Stimulated activated CD4-positive, alpha-beta T cell treated with anti-CD3 and anti-CD28 coated beads, Interleukin-4, amount 100 ng/mL, for 1 hour (primary cell): ENCODE data around the gene CEBPA.

Experiments used
- DNase-seq: peaks from one replicate; pipeline ENCODE4 v3.0.0-alpha.2; 2020

Gene CEBPA

DNA sequence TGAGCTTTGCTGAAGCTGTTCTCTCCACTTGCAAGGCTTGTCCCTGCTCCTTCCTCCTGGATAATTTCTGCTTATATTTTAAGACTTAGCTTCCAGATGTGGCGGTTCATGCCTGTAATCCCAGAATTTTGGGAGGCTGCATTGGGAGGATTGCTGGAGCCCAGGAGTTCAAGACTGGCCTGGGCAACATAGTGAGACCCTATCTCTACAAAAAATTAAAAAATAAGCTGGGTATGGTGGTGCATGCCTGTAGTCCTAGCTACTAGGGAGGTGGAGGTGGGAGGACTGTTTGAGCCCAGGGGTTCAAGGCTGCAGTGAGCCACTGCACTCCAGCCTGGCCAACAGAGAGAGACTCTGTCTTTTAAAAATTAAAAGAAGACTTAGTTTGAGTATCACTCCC is 31.6 kb downstream of the CEBPA start:
- no peak for DNase-seq

- DNase-seq = no peak
Measured at GRCh38 chr19:33269016-33269415, 33.3 kb downstream of the CEBPA start.

GRCh38 chr19:33268162-33268991 is 34.0 kb downstream of the CEBPA start:
- no peak for DNase-seq

DNA sequence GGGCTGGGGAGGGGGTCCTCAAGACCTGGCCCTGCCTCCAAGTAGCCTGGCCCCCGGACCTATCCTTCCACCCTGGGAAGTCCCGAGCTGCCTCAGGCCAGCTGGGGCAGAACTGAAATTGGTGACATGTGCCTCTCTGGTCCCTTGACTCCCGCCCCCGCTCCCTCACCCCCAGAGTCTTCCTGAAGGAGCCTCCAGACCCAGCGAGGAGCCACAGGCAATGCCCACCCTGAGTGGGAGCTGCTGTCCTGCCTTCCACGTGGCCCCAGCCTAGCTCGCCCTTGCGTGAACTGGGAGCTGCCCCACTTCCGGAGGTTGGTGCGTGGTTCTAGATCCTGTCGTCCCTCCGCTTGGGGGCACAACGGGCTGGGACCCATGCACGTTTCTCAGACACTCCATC is 34.6 kb downstream of the CEBPA start:
- no peak for DNase-seq

DNA sequence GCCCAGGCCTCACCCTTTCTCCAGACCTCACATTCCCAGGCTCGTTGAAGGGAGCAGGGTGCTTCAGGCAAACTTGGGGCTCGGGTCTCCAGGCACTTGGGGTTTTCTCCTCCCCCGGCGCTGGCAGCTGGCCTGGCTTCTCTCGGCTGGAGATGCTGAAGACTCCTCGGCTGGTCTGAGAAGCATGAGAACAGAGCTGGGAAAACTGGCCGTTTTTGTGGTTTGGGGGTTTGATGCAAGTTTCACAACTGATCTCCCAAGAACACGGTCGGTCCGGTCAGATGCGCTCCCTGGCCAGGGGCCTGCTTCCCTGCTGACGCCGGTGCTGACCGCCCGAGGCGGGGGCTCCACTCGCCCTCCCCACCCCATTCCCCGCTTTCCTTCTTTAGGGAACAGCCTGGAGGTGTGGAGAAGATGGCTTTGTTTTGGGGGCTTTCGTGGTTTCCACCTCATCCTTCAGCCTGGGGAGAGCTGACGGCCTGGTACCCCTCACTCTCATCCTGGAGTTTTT is 35.3 kb downstream of the CEBPA start:
- DNase-seq = no peak

- DNase-seq = no peak
Measured at GRCh38 chr19:33264881-33265445, 37.4 kb downstream of the CEBPA start.

DNA sequence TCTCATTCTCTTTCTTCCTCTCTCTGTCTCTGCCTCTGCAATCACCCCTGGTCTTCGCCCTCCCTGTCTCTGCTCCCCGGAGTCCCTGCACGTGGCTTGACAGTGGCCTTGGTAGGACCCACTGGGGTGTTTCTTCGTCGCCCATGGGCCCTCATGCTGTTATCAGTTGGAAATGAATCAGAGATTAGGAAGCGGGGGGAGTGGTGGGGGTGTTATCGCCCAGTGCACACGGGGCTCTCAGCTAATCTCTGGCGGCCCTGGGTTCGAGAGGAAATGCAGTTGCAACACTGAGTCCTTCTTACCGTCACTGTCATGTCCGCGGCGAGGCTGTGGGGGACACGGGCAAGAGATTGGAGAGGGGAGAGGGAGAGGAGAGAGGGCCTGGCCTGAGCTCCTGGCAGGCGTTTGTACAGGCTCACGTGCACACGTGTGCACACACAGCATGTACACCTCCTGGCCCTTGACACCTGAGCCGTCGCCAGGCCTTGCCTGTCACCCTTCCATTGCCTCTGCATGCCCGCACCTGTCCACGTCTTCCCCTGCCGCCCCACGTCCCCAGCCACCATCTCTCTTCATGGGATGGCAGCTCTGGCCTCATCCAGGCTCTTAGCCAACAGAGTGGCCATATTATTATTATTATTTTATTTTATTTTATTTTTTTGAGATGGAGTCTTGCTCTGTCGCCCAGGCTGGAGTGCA is 38.9 kb downstream of the CEBPA start:
- DNase-seq = no peak

DNA sequence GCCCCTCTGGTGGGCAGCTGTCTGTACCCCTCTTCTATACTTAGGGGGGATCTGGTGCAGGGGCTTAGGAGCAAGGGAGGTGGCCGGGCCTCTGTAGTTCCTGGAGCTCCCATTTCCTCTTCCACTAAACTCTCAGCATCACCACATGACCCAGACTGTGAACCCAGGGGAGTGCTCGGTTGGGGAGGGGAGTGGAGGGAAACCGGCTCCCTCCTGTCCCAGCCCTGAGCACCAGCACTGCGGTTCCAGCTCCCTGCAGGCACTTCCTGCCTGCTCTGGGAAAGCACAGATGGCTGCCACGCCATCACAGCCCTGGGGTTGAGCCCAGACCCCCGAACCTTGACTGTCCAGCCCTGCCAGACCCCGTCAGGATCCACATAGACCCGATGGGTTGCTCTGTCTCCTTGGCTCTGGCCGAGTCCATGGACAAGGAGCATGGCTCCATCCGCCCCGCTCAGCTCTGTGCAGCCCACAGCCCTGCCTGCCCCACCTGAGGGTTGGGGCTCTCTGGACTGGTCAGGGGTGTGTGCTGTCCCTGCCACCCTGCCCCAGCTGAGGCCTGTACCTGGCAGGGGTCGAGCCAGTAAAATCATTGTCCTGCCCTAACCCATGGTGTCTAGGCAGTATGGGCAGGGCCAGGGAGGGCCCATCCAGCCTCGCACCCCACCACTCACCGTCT is 40.7 kb downstream of the CEBPA start:
- DNase-seq = no peak

GRCh38 chr19:33260628-33261418 is 41.5 kb downstream of the CEBPA start:
- no peak for DNase-seq

DNA sequence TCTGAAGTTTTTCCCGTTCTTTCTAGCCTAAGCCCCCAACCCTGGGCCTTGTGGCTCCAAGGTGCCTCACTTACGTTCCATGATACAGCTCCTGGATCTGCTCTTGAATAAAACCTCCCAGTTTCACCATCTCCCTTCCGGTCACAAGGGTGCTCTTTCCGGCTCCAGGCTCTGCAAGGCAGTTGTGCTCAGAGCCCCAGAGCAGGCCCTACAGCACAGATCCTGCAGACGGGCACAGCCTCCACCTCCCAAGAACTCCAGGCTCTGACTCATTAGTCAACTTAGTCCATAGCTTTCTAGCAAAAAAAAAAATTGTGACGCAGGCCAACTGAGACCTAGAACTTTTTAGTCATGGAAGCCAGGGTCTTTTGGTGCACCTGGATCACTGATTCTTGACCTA is 42.8 kb downstream of the CEBPA start:
- no peak for DNase-seq

DNA sequence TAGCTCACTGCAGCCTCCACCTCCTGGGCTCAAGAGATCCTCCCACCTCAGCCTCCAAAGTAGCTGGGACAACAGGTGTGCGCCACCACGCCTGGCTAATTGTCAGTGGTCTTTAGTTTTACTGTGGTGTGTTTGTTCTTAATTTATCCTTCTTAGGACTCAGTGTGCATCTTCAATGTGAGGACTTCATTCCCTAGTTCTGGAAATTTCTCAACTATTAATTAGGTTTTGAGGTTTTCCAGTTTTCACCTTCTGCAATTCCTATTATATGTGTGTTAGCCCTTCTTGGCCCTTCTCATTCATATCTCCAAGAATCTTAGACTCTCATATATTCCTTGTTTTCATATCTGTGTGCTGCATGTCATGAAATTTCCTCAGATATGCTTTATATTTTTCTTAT is 44.5 kb downstream of the CEBPA start:
- no peak for DNase-seq

DNA sequence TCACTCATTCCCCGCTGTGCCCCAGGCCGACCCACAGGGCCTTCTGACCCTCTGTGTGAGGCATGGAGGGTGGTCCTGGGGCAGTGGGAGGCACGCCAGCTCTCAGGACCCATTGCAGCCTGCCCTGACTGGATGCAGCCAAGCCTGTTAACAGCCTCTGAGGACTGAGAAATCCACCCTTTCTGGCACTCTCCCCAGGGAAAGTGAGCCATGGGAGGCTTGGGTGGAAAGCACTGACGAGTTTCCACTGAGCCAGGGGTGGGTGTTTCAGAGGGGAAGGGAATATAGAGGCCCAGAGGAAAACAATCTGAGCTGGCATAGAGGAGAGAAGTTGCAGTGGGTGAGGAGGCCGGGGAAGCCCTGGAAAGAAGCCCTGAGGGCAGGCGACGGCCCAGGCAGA is 46.1 kb downstream of the CEBPA start:
- DNase-seq = no peak

- DNase-seq = no peak
Measured at GRCh38 chr19:33255781-33256180, 46.6 kb downstream of the CEBPA start.

GRCh38 chr19:33254245-33254824 is 48.0 kb downstream of the CEBPA start:
- DNase-seq = no peak

- no peak for DNase-seq
Measured at GRCh38 chr19:33252971-33253370, 49.4 kb downstream of the CEBPA start.

- DNase-seq = no peak
Measured at GRCh38 chr19:33252418-33252962, 49.8 kb downstream of the CEBPA start.

DNA sequence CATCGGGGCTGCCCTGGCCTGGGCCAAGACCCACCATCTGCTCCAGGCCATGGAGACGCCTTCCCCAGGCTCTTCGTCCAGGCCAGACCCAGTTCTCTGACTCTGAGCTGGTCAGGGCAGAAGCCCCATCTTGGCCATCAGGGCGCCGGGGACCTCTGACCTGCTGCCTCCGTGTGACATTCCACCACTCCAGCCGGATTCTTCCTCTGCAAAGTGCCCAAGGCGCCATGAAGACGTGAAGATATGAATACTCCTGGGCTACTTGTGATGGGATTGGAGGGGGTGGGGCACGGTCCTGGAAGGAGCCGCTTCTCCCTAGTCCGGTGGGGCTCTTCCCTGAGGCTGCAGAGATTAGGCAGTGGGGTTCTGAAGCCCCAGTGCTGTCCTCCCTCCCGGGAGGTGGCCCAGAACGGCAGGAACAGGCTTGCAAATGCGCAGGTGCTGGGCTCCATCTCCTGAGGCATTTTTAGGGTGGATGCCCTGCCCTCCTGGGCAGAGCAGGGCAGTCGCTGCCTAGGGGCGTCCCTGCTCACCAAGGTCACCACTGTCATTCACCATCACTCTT is 50.7 kb downstream of the CEBPA start:
- DNase-seq = no peak

DNA sequence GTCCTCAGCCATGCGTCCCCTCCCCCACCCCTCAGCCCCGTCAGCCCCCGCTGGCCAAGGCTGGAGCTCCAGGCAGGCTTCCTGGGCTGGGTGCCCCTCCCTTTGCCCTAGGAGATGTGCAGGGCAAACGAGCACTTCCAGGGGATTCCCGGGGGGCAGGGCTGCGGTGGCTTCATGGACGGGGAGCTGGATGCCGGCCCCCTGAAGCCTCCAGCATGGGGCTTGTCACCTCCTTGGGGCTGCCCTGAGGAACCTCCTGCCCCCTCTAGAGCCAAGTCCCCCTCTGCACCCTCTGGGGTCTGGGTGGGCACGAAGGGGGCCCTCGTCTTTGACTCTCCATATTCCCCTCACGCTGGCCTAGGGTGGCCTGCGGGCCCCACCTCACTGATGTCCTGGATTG is 51.3 kb downstream of the CEBPA start:
- DNase-seq = no peak

- no peak for DNase-seq
Measured at GRCh38 chr19:33250500-33250899, 51.8 kb downstream of the CEBPA start.
